Measurements from ENCODE around the gene CUX1.

DNA sequence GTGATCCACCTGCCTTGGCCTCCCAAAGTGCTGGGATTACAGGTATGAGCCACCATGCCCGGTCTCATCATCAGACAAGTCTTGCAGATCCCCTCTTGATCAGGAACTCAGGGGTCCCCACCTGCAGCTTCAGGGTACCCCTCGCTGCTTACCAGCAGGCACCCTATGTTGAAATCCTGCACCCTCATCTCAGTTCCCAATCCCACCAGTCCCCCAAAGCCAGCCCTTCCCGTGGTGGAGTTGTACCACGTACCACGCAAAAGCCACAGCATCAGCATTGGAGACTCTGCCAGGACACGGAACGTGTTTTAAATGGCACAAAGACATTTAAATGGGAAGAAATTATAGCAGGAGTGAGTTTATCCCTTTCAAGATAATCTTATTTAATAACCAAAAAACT is 202.0 kb downstream of the CUX1 start:
- TF ChIP-seq, protein P1, sequence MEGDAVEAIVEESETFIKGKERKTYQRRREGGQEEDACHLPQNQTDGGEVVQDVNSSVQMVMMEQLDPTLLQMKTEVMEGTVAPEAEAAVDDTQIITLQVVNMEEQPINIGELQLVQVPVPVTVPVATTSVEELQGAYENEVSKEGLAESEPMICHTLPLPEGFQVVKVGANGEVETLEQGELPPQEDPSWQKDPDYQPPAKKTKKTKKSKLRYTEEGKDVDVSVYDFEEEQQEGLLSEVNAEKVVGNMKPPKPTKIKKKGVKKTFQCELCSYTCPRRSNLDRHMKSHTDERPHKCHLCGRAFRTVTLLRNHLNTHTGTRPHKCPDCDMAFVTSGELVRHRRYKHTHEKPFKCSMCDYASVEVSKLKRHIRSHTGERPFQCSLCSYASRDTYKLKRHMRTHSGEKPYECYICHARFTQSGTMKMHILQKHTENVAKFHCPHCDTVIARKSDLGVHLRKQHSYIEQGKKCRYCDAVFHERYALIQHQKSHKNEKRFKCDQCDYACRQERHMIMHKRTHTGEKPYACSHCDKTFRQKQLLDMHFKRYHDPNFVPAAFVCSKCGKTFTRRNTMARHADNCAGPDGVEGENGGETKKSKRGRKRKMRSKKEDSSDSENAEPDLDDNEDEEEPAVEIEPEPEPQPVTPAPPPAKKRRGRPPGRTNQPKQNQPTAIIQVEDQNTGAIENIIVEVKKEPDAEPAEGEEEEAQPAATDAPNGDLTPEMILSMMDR (IDR thresholded peaks at IDR 0.05; ENCODE audit: insufficient read depth, low read depth, low read length), result no peak
- TF ChIP-seq EZH2 (IDR thresholded peaks at IDR 0.05; ENCODE audit: insufficient read depth, low read length), result no peak

All from astrocyte (in vitro differentiated cells and primary cell).